Measurements from ENCODE around the gene ELF2.
"Not testable (repeated sequence)": the region's sequence is repeated elsewhere in the genome, so short reads cannot be mapped to it uniquely, and the experiment has no call there.

The ELF2 gene

DNA sequence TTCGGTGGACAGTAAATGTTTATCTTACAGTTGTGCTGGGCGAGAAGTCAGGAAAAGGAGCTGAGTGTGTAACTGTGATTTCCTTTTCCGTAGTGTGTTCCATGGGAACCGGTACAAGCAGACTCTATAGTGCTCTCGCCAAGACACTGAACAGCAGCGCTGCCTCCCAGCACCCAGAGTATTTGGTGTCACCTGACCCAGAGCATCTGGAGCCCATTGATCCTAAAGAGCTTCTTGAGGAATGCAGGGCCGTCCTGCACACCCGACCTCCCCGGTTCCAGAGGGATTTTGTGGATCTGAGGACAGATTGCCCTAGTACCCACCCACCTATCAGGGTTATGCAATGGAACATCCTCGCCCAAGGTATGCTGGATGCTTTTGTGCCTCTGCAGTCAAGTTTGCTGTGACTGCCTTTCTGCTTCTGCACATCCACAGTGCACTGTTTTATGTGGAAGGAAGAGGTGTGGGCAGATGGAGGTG, 134.0 kb downstream of the ELF2 start:
- Histone ChIP-seq H3K4me3 (replicated peaks; ENCODE audit: low read depth, low read length) (no peak overlapping the region), H3K27me3 (replicated peaks; ENCODE audit: control insufficient read depth, insufficient read depth, low read length) (no peaks in the 10 kb centered on the region), H3K36me3 (ENCODE audit: control insufficient read depth, insufficient read depth, low read length) (peaks cover 9% of the 10 kb centered on the region)
- DNase-seq (ENCODE audit: extremely low read depth, insufficient read length) = no peak
- TF ChIP-seq CTCF (IDR thresholded peaks at IDR 0.05; ENCODE audit: insufficient read depth, low read length, poor library complexity, severe bottlenecking) = no peak

DNA sequence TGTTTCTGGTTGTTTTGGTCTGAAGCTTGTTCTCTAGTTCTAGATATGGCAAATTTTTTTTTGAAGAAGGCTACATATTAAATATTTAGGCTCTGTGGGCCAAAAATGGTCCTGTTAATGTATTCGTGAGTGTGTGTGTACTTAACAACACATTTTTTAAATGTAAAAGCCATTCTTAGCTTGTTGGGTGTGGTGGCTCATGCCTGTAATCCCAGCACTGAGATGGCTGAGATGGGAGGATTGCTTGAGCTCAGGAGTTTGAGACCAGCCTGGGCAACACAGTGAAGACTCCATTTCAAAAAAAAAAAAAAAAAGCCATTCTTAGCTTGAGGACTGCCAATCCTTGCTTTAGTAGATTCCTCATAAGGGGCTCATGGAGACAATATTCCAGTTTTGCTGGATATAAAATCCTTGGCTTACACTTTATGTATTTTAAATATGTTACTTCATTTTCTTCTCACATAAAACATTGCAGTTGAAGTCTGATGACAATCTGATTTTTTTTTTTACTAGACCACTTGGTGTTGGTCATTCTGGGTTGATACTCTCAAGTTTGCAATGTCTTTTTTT, 138.1 kb downstream of the ELF2 start:
- H3K27me3 ChIP-seq (replicated peaks; ENCODE audit: control insufficient read depth, insufficient read depth, low read length) = no peaks in the 10 kb centered on the region
- no peak overlapping the region for H3K4me3 ChIP-seq (replicated peaks; ENCODE audit: low read depth, low read length)
- no peak for TF ChIP-seq CTCF (IDR thresholded peaks at IDR 0.05; ENCODE audit: insufficient read depth, low read length, poor library complexity, severe bottlenecking)
- peaks cover 2% of the 10 kb centered on the region; the same call in 1 of the 2 replicates for H3K36me3 ChIP-seq (ENCODE audit: control insufficient read depth, insufficient read depth, low read length)
- DNase-seq (ENCODE audit: extremely low read depth, insufficient read length) = no peak

DNA sequence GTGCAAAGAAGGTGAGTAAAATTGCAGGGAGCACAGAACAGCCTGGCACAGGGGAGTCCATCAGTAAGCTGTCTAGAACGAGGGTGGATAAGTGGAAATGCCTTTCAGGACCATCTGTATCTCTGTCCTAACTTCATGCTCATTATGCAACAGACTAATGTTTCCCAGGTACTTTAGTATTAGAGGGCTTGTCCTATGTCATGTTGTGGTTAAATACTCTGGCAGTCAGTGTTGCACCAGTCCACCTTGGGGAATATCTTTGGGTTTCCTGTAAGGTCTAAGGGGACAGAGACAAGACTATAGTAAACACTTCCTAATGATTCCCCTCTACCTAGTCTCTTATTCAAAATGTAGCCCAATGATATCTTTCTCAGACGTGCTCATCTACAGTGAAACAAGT, 140.1 kb downstream of the ELF2 start:
- TF ChIP-seq CTCF (IDR thresholded peaks at IDR 0.05; ENCODE audit: insufficient read depth, low read length, poor library complexity, severe bottlenecking) = no peak
- H3K4me3 ChIP-seq (replicated peaks; ENCODE audit: low read depth, low read length) = no peak overlapping the region
- DNase-seq (ENCODE audit: extremely low read depth, insufficient read length) = no peak
- H3K27me3 ChIP-seq (replicated peaks; ENCODE audit: control insufficient read depth, insufficient read depth, low read length) = no peaks in the 10 kb centered on the region
- H3K36me3 ChIP-seq (ENCODE audit: control insufficient read depth, insufficient read depth, low read length) = no peaks in the 10 kb centered on the region

DNA sequence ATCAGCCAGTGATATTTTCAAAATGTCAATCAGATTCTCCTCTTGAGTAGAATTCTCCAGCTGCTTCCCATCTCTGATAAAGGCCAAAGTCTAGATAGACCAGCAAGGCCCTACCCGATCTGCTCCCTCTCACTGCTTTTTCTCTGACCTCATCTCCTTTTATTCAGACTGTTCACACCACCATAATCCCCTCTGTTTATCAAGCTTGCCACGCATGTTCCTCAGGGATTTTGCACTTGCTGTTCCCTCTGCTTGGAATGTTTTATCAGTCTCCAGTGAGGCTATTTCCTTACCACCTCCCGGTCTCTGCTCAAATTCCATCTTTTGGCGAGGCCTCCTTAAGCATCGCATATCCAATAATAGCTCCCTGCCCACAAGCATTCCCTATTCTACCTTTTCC, 141.4 kb downstream of the ELF2 start:
- Histone ChIP-seq H3K36me3 (ENCODE audit: control insufficient read depth, insufficient read depth, low read length) (no peaks in the 10 kb centered on the region), H3K27me3 (replicated peaks; ENCODE audit: control insufficient read depth, insufficient read depth, low read length) (no peaks in the 10 kb centered on the region)

GRCh38 chr4:139030614-139031235, 146.3 kb downstream of the ELF2 start:
- Histone ChIP-seq H3K36me3 (ENCODE audit: control insufficient read depth, insufficient read depth, low read length) (no peaks in the 10 kb centered on the region), H3K4me3 (replicated peaks; ENCODE audit: low read depth, low read length) (no peak overlapping the region), H3K27me3 (replicated peaks; ENCODE audit: control insufficient read depth, insufficient read depth, low read length) (no peaks in the 10 kb centered on the region)
- peak; percentile 71 for TF ChIP-seq CTCF (IDR thresholded peaks at IDR 0.05; ENCODE audit: insufficient read depth, low read length, poor library complexity, severe bottlenecking)
- peak; percentile 22 for DNase-seq (ENCODE audit: extremely low read depth, insufficient read length)

More for the DNA sequence above, 141.4 kb downstream of the ELF2 start:
- DNase-seq (ENCODE audit: extremely low read depth, insufficient read length) = no peak
- no peak overlapping the region for H3K4me3 ChIP-seq (replicated peaks; ENCODE audit: low read depth, low read length)
- no peak for TF ChIP-seq CTCF (IDR thresholded peaks at IDR 0.05; ENCODE audit: insufficient read depth, low read length, poor library complexity, severe bottlenecking)

DNA sequence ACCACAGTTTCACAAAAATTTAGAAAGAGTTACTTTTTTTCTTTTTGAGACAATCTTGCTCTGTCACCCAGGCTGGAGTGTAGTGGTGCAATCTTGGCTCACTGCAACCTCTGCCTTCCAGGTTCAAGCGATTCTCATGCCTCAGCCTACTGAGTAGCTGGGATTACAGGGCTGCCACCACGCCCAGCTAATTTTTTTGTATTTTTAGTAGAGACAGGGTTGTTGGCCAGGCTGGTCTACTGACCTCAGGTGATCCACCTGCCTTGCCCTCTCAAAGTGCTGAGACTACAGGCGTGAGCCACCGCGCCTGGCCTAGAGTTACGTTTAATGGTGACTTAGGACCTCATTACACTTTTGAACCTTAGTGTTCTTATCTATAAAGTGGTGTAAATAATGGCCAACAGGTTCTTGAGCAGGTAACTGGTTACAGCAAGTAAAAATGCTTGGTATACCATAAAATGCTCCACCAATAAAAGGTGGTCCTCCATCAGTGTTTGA, 147.1 kb downstream of the ELF2 start:
- not testable (repeated sequence) for H3K4me3 ChIP-seq (replicated peaks; ENCODE audit: low read depth, low read length); H3K36me3 ChIP-seq (ENCODE audit: control insufficient read depth, insufficient read depth, low read length); H3K27me3 ChIP-seq (replicated peaks; ENCODE audit: control insufficient read depth, insufficient read depth, low read length); DNase-seq (ENCODE audit: extremely low read depth, insufficient read length)
